HG03378 (cell line): Measurements from ENCODE around the gene STAM.
"Not testable (repeated sequence)": the region's sequence is repeated elsewhere in the genome, so short reads cannot be mapped to it uniquely, and the experiment has no call there.

ENCODE experiments used
- ATAC-seq: cut with Tn5 transposase; IDR thresholded peaks from one replicate; pipeline ENCODE4 v1.9.1; 2021; ENCODE audit warnings: mild to moderate bottlenecking, moderate library complexity; ENCODE audit not compliant: unreplicated experiment

The STAM gene

DNA sequence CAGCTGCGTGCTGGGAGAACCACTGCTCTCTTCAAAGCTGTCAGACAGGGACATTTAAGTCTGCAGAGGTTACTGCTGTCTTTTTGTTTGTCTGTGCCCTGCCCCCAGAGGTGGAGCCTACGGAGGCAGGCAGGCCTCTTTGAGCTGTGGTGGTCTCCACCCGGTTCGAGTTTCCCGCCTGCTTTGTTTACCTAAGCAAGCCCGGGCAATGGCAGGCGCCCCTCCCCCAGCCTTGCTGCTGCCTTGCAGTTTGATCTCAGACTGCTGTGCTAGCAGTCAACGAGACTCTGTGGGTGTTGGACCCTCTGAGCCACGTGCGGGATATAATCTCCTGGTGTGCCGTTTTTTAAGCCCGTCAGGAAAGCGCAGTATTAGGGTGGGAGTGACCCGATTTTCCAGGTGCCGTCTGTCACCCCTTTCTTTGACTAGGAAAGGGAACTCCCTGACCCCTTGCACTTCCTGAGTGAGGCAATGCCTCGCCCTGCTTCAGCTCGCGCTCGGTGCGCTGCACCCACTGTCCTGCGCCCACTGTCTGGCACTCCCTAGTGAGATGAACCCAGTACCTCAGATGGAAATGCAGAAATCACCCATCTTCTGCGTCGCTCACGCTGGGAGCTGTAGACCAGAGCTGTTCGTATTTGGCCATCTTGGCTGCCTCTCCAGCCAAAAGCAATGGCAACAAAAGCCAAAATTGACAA, 78.5 kb downstream of the STAM start:
- ATAC-seq: not testable (repeated sequence)

DNA sequence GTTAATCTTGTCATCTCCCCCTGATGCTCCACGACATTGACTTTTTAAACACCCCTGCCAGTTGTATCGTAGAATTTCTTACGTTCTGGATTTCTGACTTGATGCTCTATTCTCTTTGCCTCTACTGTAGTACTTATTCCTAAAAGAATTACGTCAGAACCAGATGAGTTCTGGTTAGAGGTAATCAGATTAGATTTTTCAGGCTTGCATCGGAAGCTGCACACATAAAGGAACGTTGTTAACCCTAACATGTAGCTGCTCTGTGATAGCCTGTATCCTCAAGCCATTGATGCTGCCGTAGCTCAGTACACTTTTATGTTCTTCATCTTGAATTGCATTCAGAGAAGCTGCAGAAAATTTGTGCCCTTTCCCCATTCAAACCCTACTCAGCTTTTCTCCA, 81.8 kb downstream of the STAM start:
- ATAC-seq: no peak

DNA sequence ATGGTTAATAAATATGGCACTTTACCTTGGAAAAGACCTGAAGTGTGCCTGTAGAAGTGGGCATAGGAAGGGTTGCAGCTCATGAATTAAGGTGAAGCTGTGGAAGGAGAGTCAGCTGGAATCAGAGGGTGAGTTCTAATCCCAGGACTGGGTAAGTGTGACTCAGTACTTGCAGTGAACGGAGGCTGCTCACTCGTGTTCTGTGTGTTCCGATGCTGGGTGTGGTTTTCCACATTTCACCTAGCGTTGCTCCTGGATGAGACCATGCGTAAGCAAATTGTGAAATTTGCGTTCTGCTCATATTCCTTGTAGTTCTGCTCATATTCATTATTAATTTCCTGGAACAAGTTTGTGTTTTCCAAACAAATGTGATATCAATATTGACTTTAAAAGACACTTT, 85.7 kb downstream of the STAM start:
- ATAC-seq: no peak

DNA sequence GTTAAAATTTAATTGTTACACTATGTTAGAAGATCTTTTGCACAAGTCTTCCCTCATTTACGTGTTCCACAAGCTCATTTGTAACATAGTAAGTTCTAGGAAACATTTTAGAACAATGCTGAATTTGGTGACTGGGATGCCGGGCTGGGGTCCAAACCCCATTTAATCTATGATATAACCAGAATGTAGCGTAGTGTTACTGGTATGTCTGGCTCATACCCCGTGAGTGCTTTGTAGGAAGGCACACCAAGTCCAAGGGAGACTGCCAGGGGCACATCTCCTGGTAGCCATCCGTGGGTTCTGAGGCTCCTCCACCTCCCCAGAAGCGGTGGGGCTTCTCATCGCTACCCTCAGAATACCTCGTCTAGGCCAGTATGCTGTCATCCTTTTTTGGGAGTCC, 86.7 kb downstream of the STAM start:
- ATAC-seq: no peak

DNA sequence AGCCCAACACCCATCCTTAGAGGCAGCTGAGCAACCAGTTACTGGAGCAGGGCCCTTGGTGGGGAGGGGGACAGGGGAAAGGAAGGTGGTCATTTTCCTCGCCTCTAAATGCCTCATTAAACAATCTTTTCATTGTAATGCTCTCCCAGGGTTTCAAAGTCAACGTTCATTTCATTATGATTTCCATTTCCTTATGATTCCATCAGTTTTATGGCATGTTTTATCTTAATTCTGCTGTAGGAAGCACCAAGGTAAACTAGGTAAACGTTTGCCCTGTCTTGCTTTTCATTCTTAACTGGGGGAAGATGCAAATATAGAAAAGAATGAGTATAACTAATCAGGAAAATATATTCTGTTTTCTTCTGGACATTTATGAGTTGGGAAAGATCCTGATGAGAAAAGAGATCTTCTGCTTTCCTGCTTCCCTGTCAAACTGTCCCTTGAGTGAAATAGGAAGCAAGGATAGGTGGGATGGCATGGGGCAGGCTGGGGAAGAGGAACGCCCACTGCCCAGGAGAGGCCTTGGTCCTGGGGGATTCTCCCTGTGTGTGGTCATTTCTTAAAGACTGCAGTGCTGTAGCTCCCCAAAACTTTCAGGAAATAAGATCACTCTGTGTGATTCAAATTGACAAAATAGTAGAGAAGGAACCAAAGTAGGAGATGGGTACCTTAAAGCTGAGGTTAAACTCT, 87.5 kb downstream of the STAM start:
- no peak for ATAC-seq

DNA sequence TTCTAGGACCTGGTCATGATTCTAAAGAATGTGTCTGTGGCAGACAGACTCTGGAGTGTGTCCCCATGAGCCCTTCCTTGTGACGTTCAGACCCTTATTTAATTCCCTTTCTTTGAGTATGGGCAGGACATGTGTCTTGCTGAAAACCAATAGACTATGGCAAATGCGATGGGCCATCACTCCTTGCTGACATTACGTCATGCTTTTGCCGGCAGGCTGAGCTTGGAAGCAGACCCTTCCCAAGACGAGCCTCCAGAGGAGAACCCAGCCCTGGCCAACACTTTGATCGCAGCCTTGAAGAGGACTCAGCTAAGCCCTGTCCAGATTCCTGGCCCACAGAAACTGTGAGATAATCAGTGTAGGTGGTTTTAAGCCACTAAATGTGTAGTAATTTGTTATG, 89.7 kb downstream of the STAM start:
- no peak for ATAC-seq

DNA sequence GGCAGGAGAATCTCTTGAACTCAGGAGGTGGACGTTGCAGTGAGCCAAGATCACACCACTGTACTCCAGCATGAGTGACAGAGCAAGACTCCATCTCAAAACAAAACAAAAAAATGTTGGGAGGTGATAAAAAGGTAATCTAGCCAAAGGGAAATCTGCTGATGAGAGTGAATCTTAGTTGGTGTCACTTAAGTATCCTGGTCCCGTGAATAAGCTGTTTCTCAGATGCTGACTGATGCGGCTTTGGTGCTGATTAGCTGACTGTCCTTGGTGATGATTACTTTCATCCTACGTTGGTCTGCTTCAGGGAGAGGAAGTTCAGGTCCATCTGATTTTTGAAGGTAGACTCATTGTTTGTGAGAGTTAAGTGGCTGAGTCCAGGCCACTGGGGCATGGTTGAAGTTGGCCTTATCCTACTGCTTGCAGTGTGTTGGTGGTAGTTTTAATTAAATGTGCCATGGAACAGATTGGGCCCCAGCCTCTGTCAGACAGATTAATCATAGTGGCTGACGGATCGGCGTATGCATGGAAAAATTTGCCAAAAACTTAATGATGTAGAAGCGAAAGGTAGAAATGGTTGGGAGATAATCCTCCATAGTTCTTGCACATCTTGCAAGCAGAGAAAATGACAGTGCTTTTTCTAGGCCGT, 90.6 kb downstream of the STAM start:
- no peak for ATAC-seq

DNA sequence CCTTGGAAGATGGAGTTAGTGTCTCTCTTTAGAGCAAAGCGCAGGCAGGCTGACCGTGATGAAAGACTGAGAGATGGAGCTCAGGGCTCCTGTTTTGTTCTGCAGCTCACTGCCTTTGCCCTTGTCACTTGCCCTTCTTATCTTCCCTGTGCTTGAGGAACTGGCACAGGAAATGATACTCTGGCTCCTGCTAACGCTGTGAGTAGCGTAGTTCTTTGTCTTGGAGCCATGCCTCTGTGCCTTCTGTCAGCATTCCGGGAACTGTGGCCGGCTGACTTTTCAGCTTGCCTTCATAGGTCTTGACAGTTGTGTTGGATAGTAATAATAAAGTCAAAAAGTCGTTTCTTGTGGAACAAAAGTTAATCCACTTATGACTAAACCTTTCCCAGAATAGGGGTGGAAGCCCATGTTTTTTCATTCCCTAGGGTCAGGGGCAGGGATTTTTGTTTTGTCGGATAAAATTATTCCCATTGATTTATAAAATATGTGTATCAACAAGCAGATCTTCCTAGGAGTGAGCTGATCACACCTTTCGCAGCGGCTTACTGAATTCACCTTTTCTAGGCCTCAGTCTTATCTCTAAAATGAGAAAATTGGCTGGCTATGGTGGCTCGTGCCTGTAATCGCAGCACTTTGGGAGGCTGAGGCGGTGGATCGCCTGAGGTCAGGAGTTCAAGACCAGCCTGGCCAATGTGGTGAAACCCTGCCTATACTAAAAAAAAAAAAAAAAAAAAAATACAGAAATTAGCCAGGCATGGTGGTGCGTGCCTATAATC, 91.4 kb downstream of the STAM start:
- ATAC-seq: no peak

DNA sequence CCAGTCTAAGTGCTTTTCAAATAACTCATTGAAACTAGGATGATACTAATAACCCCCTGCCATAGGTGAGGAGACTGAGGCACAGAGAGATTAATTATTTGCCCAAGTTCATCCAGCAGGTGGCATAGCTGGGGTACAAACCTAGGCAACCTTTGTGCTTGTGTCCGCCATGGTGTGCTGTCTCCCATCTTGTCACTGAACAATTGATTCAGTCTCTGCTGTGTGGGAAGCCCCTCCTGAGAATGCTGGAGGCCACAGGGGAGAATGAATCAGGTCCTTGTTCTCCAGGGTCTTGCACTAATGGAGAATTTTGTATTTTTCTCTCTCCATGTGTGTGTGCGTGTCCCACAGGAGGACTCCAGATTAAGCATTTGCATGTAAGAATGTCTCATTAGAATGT, 92.3 kb downstream of the STAM start:
- ATAC-seq: no peak

DNA sequence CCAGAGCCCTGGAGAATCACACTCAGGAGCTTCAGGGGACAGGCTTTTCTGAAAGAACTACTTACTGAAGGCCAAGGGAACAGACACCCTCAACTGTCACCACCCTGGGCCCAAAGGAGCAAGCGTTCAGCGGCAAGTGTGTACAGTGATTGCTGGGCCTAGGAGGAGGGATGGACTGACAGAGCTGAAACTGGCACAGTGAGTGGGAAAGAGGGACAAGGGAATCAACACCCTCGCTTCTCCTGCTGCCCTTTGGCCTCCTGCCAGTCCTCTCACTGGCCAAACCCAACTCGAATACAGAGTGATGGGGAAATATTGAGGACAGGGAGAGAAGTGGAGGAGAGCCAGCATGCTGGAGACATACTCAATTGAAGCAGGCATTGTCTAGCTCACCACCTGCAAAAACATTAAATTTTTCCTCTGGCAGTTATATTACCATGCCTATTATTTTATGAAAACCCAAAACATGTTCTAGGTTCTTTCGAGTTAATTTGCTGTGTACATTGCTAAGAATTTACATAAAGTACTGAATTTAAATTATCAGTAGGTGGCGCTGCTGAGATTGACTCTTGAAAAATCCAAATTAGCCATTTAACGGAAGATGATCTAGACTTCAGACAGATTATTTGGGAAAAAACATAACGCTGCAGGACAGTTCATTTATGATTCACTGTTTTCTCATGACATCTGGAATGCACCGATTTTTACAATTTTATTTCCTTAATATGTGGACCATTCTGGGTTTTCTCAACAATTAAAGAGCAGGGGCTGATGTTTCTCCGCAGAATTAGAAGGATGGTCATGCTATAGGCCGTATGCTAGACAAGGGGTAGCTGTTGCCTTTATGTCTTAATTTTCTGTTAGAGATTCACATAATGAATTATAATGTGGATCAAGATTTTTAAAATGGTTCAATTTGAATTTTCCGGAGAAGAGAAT, 93.3 kb downstream of the STAM start:
- ATAC-seq: no peak

DNA sequence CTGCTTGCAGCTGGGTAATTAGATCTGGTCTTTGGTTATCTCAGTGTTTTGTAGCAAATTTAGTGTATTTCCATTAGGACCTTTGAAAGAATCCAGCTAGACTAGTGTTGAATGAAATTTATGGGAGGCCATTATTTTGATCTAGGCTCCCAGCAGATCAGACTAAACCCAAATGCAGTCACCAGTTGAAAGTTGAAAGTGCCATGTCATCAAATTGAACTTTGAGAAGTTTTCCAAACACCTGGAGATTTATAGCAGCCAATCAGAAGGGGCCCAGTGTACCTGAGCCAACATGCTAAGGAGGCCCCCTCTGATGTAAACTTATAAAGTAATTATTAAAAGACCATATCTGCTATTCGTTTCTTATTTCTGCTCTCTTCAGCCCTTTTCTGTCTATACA, 96.7 kb downstream of the STAM start:
- no peak for ATAC-seq

DNA sequence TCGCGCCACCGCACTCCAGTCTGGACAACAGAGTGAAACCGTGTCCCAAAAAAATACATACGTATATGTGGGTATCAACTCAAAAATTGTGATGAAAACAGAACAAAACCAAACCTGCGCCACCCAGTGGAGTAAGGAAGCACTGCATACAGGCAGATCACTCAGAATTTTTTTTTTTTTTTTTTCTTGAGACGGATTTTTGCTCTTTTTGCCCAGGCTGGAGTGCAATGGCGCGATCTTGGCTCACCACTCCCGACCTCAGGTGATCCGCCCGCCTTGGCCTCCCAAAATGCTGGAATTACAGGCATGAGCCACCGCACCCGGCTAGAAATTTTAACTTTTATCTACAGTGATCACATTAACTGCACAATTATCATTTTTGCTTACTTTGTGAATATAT, 99.0 kb downstream of the STAM start:
- ATAC-seq: no peak

DNA sequence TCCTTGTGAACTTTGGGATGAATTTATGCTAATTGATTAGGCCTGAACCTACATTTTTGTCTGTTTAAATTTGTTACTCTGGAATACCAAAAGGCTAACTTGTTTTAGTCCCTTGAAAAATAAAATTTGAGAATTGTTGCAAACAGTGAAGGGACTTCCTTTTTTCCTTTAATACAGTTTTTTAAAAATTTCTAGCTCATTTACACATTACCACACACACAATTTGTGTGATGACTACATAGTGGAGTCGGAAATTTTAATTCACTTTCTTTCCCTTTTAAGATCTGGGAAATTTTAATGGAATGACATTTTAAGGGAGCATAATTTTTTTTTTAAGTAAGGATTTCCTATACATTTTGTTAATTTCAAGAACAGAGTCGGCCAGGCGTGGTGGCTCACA, 99.5 kb downstream of the STAM start:
- ATAC-seq: no peak

DNA sequence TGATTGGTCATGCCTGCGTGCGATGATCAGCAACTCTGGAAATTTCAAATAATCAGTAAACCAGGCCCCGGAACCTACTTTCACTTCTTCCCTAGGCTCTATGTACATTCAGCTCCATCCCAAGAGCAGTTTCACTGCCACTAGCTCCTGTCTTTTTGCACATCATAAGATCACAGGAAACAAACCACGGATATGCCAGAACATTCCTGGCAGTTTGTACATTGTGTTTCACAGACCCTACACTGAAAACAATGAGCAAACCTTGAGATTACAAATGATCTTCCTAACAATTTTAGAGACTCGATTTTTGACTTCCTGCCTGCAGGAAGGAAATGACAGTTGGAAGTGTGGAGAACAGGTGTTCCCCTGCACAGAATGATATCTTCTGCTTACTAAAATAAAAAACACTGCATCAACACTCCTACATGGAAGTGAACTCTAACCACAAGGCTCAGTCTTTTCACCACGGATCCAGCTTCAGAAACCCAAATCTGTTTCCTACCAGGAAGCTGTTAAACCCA, 100.5 kb downstream of the STAM start:
- no peak for ATAC-seq

DNA sequence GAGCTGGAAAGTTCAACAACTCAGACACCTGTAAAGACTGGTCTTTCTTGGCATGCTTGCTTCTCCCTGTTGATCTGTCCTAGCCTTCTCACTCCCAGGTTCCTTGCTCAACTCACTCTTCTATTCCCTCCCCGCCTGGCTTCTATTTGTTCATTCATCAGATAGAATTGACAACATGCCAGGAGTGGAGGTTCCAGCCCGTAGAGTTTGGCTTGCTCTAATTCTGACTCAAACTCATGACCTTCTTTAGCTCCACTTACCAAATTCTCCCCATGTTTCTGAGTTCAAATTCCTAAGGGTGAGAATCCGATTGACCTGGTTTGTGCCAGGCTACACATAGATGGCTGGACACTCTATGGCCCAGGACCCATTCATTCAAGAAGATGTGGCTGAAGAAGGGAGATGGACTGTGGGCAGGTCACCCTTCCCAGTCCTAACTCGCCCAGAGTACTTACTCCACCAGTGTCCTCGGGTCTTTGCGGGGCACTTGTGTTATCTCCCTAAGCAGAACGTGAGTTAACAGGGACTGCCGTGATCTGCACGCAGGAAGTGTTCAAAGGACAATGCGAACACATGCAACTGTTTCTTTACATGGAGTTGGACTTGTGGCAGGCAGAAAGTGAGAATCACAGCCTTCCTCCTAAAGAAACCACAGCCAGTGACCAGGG, 104.1 kb downstream of the STAM start:
- no peak for ATAC-seq

DNA sequence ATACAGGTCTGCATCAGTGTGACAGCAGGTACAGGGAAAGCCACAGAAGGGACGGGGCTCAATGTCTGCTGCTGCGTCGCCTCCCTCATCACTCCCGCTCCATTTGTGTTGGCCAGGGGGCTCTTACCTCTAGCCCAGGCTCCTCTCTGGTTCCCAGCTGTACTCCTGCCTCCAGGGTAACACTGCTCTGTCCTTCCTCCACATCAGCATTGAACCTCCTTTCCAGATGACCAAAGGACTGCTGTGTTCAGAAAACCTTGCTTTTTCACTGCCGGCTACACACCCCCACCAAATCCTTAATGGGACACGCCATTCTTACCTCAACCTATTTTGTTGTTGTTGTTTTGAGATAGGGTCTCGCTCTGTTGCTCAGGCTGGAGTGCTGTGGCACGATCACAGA, 105.9 kb downstream of the STAM start:
- no peak for ATAC-seq

DNA sequence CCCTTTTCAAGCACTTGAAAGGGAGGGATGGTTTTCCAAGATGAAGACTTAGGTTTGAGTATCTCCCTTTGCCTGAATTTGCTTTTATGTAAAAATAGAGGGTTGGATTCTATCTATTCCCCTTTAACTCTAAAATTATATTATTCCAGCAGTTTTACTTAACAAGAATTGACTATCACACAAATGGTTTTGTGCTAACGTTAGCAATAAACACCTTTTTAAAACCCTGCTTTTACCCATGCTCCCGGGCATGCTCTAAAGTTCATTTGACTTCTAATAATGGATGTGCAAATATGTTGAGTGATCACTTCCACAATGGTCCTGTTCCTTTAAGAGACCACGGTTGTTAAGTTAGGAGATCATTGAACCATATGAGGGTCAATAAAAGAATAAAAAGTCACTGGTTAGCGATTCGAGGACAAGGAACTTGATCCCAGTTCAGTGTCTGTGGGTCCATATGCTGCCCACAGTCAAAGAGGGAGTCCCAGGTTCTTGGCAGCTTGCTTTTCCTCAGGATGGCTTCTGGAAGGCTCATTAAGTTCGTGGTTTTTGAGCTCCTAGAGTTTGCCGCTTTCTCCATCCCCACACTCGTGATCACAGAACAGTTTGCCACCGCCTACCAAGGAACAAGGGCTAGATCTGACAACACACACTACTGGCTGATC, 108.0 kb downstream of the STAM start, which contains the start of gene TMEM236:
TSS of gene TMEM236 (plus strand) at position 421 of the 665 bp plus-strand sequence. CDS start at position 516, 95 bp downstream.
- no peak for ATAC-seq

DNA sequence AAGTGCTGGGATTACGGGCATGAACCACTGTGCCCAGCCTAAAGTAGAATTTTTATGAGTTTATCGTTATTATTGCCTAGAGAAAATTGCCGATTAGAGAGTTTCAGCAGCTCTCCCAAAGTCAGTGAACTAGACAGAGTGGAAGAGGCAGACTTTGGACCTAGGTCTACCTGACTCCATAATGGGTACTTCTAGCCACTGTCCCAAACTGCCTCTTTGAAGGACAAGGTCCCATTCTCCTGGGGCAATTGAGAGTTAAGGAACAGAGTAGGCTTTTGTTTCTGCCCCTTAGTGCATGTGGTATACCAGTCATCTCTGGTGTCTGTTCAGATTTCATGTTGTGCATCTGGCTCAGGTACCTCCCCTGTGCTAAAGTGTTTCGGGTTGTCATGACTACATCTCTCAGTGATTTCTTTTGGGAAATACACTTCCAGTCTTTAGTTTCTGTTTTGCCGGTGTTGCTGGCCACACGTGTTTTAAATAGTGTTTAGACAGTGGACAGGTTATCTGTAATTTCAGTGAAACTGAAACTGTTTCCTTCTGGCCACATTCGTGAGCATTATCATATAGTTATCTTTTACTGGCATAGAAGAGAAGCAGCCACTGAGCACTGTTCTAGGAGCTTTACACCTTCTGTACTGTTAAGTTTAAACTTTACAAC, 112.7 kb downstream of the STAM start:
- peak; percentile 97 for ATAC-seq
